ENCODE data around the gene GRIK4. TPM values are rescaled to one million over a fixed set of nuclear protein-coding genes. Genes with fewer than 3 reads are reported as not detected.

The GRIK4 gene
- polyA plus RNA-seq, 1 of the 3 experiments (the other 2 are of a cell fraction), result 0.03 TPM

DNA sequence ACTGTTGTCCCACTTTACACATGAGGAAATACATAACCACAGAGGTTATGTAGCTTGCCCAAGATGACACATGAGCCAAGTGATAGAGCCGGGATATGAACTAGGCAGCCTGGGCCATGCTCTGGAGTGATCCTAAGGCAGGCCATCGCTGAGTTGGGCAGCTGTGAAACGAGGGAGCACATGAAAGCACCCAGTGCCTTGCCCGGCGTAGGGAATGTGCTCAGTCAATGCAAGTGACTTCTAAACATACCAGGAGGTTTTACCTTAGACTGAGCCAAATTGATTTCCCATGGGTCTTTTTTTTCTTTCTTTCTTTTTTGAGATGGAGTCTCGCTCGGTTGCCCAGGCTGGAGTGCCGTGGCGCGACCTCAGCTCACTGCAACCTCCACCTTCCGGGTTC lies 10.5 kb downstream of the GRIK4 start:
- H3K9me3 ChIP-seq, result no peaks in the 10 kb centered on the region
- H3K9ac ChIP-seq, result no peak overlapping the region
- no peak overlapping the region for H3K27ac ChIP-seq (ENCODE audit: low read depth in 2 of 2, low read length in 1 of 2)
- no peaks in the 10 kb centered on the region for H3K79me2 ChIP-seq (ENCODE audit: insufficient read depth)
- no peak for DNase-seq
- H3K36me3 ChIP-seq (replicated peaks in 1 of 2; ENCODE audit: control insufficient read depth in 1 of 2, insufficient read depth in 2 of 2, low read length in 1 of 2), result no peaks in the 10 kb centered on the region
- H3K4me3 ChIP-seq (ENCODE audit: low read depth in 2 of 2, low read length in 1 of 2), result no peak overlapping the region
- H3F3A ChIP-seq (replicated peaks; ENCODE audit: insufficient read depth), result no peaks in the 10 kb centered on the region
- no peak for TF ChIP-seq MEF2A (IDR thresholded peaks at IDR 0.05; ENCODE audit: borderline replicate concordance, low read depth)
- TF ChIP-seq, protein P1, sequence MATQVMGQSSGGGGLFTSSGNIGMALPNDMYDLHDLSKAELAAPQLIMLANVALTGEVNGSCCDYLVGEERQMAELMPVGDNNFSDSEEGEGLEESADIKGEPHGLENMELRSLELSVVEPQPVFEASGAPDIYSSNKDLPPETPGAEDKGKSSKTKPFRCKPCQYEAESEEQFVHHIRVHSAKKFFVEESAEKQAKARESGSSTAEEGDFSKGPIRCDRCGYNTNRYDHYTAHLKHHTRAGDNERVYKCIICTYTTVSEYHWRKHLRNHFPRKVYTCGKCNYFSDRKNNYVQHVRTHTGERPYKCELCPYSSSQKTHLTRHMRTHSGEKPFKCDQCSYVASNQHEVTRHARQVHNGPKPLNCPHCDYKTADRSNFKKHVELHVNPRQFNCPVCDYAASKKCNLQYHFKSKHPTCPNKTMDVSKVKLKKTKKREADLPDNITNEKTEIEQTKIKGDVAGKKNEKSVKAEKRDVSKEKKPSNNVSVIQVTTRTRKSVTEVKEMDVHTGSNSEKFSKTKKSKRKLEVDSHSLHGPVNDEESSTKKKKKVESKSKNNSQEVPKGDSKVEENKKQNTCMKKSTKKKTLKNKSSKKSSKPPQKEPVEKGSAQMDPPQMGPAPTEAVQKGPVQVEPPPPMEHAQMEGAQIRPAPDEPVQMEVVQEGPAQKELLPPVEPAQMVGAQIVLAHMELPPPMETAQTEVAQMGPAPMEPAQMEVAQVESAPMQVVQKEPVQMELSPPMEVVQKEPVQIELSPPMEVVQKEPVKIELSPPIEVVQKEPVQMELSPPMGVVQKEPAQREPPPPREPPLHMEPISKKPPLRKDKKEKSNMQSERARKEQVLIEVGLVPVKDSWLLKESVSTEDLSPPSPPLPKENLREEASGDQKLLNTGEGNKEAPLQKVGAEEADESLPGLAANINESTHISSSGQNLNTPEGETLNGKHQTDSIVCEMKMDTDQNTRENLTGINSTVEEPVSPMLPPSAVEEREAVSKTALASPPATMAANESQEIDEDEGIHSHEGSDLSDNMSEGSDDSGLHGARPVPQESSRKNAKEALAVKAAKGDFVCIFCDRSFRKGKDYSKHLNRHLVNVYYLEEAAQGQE (IDR thresholded peaks at IDR 0.05; ENCODE audit: low read depth, low read length), result no peak
- no peak for TF ChIP-seq YY1 (IDR thresholded peaks at IDR 0.05; ENCODE audit: low read depth)
- H2AFZ ChIP-seq (ENCODE audit: low read depth), result no peak overlapping the region
- WGBS (ENCODE audit: low lambda C conversion rate), result 76% methylated on average over 11 of the region's 11 CpGs
- no peak overlapping the region for H3K4me2 ChIP-seq
- no peaks in the 10 kb centered on the region for H3K27me3 ChIP-seq (ENCODE audit: insufficient read depth)
- ChIA-PET CTCF (interaction anchor here (0.9 to 8.0 kb wide), 4 partner anchors 10 to 408 kb away, joined by 3 to 56 read pairs (median 7); partner anchors contain the start of gene GRIK4), POLR2A (no interaction called here)
- no peaks in the 10 kb centered on the region for H3K9me2 ChIP-seq
- H4K20me1 ChIP-seq (ENCODE audit: insufficient read depth), result no peaks in the 10 kb centered on the region
- peaks cover 0 to 12% of the 10 kb centered on the region in 2 experiments; a peak in 1 of 4 replicates for H3K4me1 ChIP-seq (ENCODE audit: control insufficient read depth in 1 of 2, insufficient read depth in 2 of 2, low read depth in 1 of 2, low read length in 1 of 2)

- H3F3A ChIP-seq (replicated peaks; ENCODE audit: insufficient read depth), result no peaks in the 10 kb centered on the region
- no peak overlapping the region for H3K4me3 ChIP-seq (ENCODE audit: low read depth in 2 of 2, low read length in 1 of 2)
- H3K9me3 ChIP-seq, result no peaks in the 10 kb centered on the region
- no peak overlapping the region for H3K4me2 ChIP-seq
- TF ChIP-seq CHD2 (IDR thresholded peaks at IDR 0.05; ENCODE audit: low read length, partially characterized antibody), result no peak
- TF ChIP-seq, protein P2, sequence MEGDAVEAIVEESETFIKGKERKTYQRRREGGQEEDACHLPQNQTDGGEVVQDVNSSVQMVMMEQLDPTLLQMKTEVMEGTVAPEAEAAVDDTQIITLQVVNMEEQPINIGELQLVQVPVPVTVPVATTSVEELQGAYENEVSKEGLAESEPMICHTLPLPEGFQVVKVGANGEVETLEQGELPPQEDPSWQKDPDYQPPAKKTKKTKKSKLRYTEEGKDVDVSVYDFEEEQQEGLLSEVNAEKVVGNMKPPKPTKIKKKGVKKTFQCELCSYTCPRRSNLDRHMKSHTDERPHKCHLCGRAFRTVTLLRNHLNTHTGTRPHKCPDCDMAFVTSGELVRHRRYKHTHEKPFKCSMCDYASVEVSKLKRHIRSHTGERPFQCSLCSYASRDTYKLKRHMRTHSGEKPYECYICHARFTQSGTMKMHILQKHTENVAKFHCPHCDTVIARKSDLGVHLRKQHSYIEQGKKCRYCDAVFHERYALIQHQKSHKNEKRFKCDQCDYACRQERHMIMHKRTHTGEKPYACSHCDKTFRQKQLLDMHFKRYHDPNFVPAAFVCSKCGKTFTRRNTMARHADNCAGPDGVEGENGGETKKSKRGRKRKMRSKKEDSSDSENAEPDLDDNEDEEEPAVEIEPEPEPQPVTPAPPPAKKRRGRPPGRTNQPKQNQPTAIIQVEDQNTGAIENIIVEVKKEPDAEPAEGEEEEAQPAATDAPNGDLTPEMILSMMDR (IDR thresholded peaks at IDR 0.05), result no peak
- TF ChIP-seq RFX5 (IDR thresholded peaks at IDR 0.05; ENCODE audit: low read length), result no peak
- no peak for TF ChIP-seq FOXM1 (IDR thresholded peaks at IDR 0.05; ENCODE audit: low read depth)
- DNase-seq, result no peak
- 88% methylated on average over 3 of the region's 3 CpGs for WGBS (ENCODE audit: low lambda C conversion rate)
- H3K27ac ChIP-seq (ENCODE audit: low read depth in 2 of 2, low read length in 1 of 2), result no peak overlapping the region
- POLR2A ChIA-PET, result no interaction called here
- CTCF ChIA-PET, result interaction anchor here (0.7 to 8.0 kb wide), 5 partner anchors 10 to 279 kb away, joined by 3 to 56 read pairs (median 4); partner anchors contain the start of gene GRIK4
- no peak overlapping the region for H2AFZ ChIP-seq (ENCODE audit: low read depth)
- H3K27me3 ChIP-seq (ENCODE audit: insufficient read depth), result no peaks in the 10 kb centered on the region; the same call in 1 of the 2 replicates
- H3K4me1 ChIP-seq (ENCODE audit: control insufficient read depth in 1 of 2, insufficient read depth in 2 of 2, low read depth in 1 of 2, low read length in 1 of 2), result peaks cover 0 to 13% of the 10 kb centered on the region in 2 experiments; a peak in 1 of 4 replicates
- no peaks in the 10 kb centered on the region for H3K36me3 ChIP-seq (replicated peaks in 1 of 2; ENCODE audit: control insufficient read depth in 1 of 2, insufficient read depth in 2 of 2, low read length in 1 of 2)
- no peak overlapping the region for H3K9ac ChIP-seq
- H3K9me2 ChIP-seq, result no peaks in the 10 kb centered on the region
- H4K20me1 ChIP-seq (ENCODE audit: insufficient read depth), result no peaks in the 10 kb centered on the region
- H3K79me2 ChIP-seq (ENCODE audit: insufficient read depth), result no peaks in the 10 kb centered on the region
Observed at GRCh38 chr11:120522736-120523135, 11.2 kb downstream of the GRIK4 start.

Data from SK-N-SH (cell line).